ENCODE data around the gene BCORL1.

BCORL1 gene

GRCh38 chrX:130085551-130086446 is 103.4 kb downstream of the BCORL1 start:
- Histone ChIP-seq H3K27ac (ENCODE audit: insufficient read depth, low read length, poor library complexity, severe bottlenecking) (peak overlapping the region; percentile 61), H3K27me3 (replicated peaks; ENCODE audit: control insufficient read depth, insufficient read depth, low read length, poor library complexity, severe bottlenecking) (no peaks in the 10 kb centered on the region), H3K36me3 (ENCODE audit: control insufficient read depth, insufficient read depth, low read length) (no peaks in the 10 kb centered on the region), H3K4me1 (ENCODE audit: control insufficient read depth, insufficient read depth, low read length, poor library complexity, severe bottlenecking) (peaks cover 56% of the 10 kb centered on the region), H3K4me3 (ENCODE audit: insufficient read depth, low read depth, low read length, poor library complexity, severe bottlenecking) (peak overlapping the region; percentile 45), H3K9me3 (ENCODE audit: control insufficient read depth, low read length) (no peaks in the 10 kb centered on the region)
- DNase-seq: no peak

GRCh38 chrX:130086447-130087206 is 104.2 kb downstream of the BCORL1 start:
- no peaks in the 10 kb centered on the region for H3K36me3 ChIP-seq (ENCODE audit: control insufficient read depth, insufficient read depth, low read length)
- DNase-seq: peak; percentile 47 to 58 (median 47)
- peaks cover 51% of the 10 kb centered on the region for H3K4me1 ChIP-seq (ENCODE audit: control insufficient read depth, insufficient read depth, low read length, poor library complexity, severe bottlenecking)
- no peaks in the 10 kb centered on the region for H3K9me3 ChIP-seq (ENCODE audit: control insufficient read depth, low read length)
- peak overlapping the region; percentile 45 for H3K4me3 ChIP-seq (ENCODE audit: insufficient read depth, low read depth, low read length, poor library complexity, severe bottlenecking)
- no peaks in the 10 kb centered on the region for H3K27me3 ChIP-seq (replicated peaks; ENCODE audit: control insufficient read depth, insufficient read depth, low read length, poor library complexity, severe bottlenecking)
- H3K27ac ChIP-seq (ENCODE audit: insufficient read depth, low read length, poor library complexity, severe bottlenecking): peak overlapping the region; percentile 61

GRCh38 chrX:130090364-130090763 is 107.9 kb downstream of the BCORL1 start:
- no peak overlapping the region for H3K4me3 ChIP-seq (ENCODE audit: insufficient read depth, low read depth, low read length, poor library complexity, severe bottlenecking)
- no peak overlapping the region for H3K27ac ChIP-seq (ENCODE audit: insufficient read depth, low read length, poor library complexity, severe bottlenecking)

GRCh38 chrX:130091980-130092522 is 109.6 kb downstream of the BCORL1 start:
- Histone ChIP-seq H3K36me3 (ENCODE audit: control insufficient read depth, insufficient read depth, low read length) (no peaks in the 10 kb centered on the region), H3K27me3 (replicated peaks; ENCODE audit: control insufficient read depth, insufficient read depth, low read length, poor library complexity, severe bottlenecking) (no peaks in the 10 kb centered on the region), H3K27ac (ENCODE audit: insufficient read depth, low read length, poor library complexity, severe bottlenecking) (peak overlapping the region; percentile 73), H3K4me3 (ENCODE audit: insufficient read depth, low read depth, low read length, poor library complexity, severe bottlenecking) (peak overlapping the region; percentile 40), H3K4me1 (ENCODE audit: control insufficient read depth, insufficient read depth, low read length, poor library complexity, severe bottlenecking) (peaks cover 41% of the 10 kb centered on the region), H3K9me3 (ENCODE audit: control insufficient read depth, low read length) (no peaks in the 10 kb centered on the region)
- peak; percentile 80 to 86 (median 83) for DNase-seq

More at GRCh38 chrX:130090364-130090763, 107.9 kb downstream of the BCORL1 start:
- no peaks in the 10 kb centered on the region for H3K36me3 ChIP-seq (ENCODE audit: control insufficient read depth, insufficient read depth, low read length)
- no peak for DNase-seq
- H3K4me1 ChIP-seq (ENCODE audit: control insufficient read depth, insufficient read depth, low read length, poor library complexity, severe bottlenecking): peaks cover 54% of the 10 kb centered on the region
- H3K27me3 ChIP-seq (replicated peaks; ENCODE audit: control insufficient read depth, insufficient read depth, low read length, poor library complexity, severe bottlenecking): no peaks in the 10 kb centered on the region
- no peaks in the 10 kb centered on the region for H3K9me3 ChIP-seq (ENCODE audit: control insufficient read depth, low read length)

GRCh38 chrX:130093271-130093670 is 110.8 kb downstream of the BCORL1 start:
- Histone ChIP-seq H3K27me3 (replicated peaks; ENCODE audit: control insufficient read depth, insufficient read depth, low read length, poor library complexity, severe bottlenecking) (no peaks in the 10 kb centered on the region), H3K4me3 (ENCODE audit: insufficient read depth, low read depth, low read length, poor library complexity, severe bottlenecking) (no peak overlapping the region), H3K36me3 (ENCODE audit: control insufficient read depth, insufficient read depth, low read length) (no peaks in the 10 kb centered on the region), H3K27ac (ENCODE audit: insufficient read depth, low read length, poor library complexity, severe bottlenecking) (no peak overlapping the region), H3K4me1 (ENCODE audit: control insufficient read depth, insufficient read depth, low read length, poor library complexity, severe bottlenecking) (peaks cover 43% of the 10 kb centered on the region), H3K9me3 (ENCODE audit: control insufficient read depth, low read length) (no peaks in the 10 kb centered on the region)
- no peak for DNase-seq

GRCh38 chrX:130094696-130095095 is 112.3 kb downstream of the BCORL1 start:
- H3K4me3 ChIP-seq (ENCODE audit: insufficient read depth, low read depth, low read length, poor library complexity, severe bottlenecking): no peak overlapping the region
- H3K4me1 ChIP-seq (ENCODE audit: control insufficient read depth, insufficient read depth, low read length, poor library complexity, severe bottlenecking): peaks cover 51% of the 10 kb centered on the region
- no peaks in the 10 kb centered on the region for H3K27me3 ChIP-seq (replicated peaks; ENCODE audit: control insufficient read depth, insufficient read depth, low read length, poor library complexity, severe bottlenecking)
- DNase-seq: no peak
- H3K9me3 ChIP-seq (ENCODE audit: control insufficient read depth, low read length): no peaks in the 10 kb centered on the region
- H3K36me3 ChIP-seq (ENCODE audit: control insufficient read depth, insufficient read depth, low read length): no peaks in the 10 kb centered on the region
- no peak overlapping the region for H3K27ac ChIP-seq (ENCODE audit: insufficient read depth, low read length, poor library complexity, severe bottlenecking)

- H3K27ac ChIP-seq (ENCODE audit: insufficient read depth, low read length, poor library complexity, severe bottlenecking): no peak overlapping the region
- peaks cover 58% of the 10 kb centered on the region for H3K4me1 ChIP-seq (ENCODE audit: control insufficient read depth, insufficient read depth, low read length, poor library complexity, severe bottlenecking)
Observed at GRCh38 chrX:130095249-130096030, 113.0 kb downstream of the BCORL1 start.

GRCh38 chrX:130097507-130098209 is 115.2 kb downstream of the BCORL1 start:
- Histone ChIP-seq H3K4me3 (ENCODE audit: insufficient read depth, low read depth, low read length, poor library complexity, severe bottlenecking) (peak overlapping the region; percentile 12), H3K4me1 (ENCODE audit: control insufficient read depth, insufficient read depth, low read length, poor library complexity, severe bottlenecking) (peaks cover 52% of the 10 kb centered on the region), H3K36me3 (ENCODE audit: control insufficient read depth, insufficient read depth, low read length) (no peaks in the 10 kb centered on the region), H3K9me3 (ENCODE audit: control insufficient read depth, low read length) (no peaks in the 10 kb centered on the region), H3K27me3 (replicated peaks; ENCODE audit: control insufficient read depth, insufficient read depth, low read length, poor library complexity, severe bottlenecking) (no peaks in the 10 kb centered on the region), H3K27ac (ENCODE audit: insufficient read depth, low read length, poor library complexity, severe bottlenecking) (peak overlapping the region; percentile 66)
- DNase-seq: peak; percentile 37 to 49 (median 42)

More at GRCh38 chrX:130095249-130096030, 113.0 kb downstream of the BCORL1 start:
- no peak for DNase-seq
- H3K27me3 ChIP-seq (replicated peaks; ENCODE audit: control insufficient read depth, insufficient read depth, low read length, poor library complexity, severe bottlenecking): no peaks in the 10 kb centered on the region
- H3K4me3 ChIP-seq (ENCODE audit: insufficient read depth, low read depth, low read length, poor library complexity, severe bottlenecking): no peak overlapping the region
- H3K36me3 ChIP-seq (ENCODE audit: control insufficient read depth, insufficient read depth, low read length): no peaks in the 10 kb centered on the region
- no peaks in the 10 kb centered on the region for H3K9me3 ChIP-seq (ENCODE audit: control insufficient read depth, low read length)

- Histone ChIP-seq H3K4me1 (ENCODE audit: control insufficient read depth, insufficient read depth, low read length, poor library complexity, severe bottlenecking) (peaks cover 47% of the 10 kb centered on the region), H3K27me3 (replicated peaks; ENCODE audit: control insufficient read depth, insufficient read depth, low read length, poor library complexity, severe bottlenecking) (no peaks in the 10 kb centered on the region), H3K9me3 (ENCODE audit: control insufficient read depth, low read length) (no peaks in the 10 kb centered on the region), H3K27ac (ENCODE audit: insufficient read depth, low read length, poor library complexity, severe bottlenecking) (peak overlapping the region; percentile 66), H3K36me3 (ENCODE audit: control insufficient read depth, insufficient read depth, low read length) (no peaks in the 10 kb centered on the region), H3K4me3 (ENCODE audit: insufficient read depth, low read depth, low read length, poor library complexity, severe bottlenecking) (peak overlapping the region; percentile 12)
- DNase-seq: no peak
Observed at GRCh38 chrX:130098210-130098552, 115.7 kb downstream of the BCORL1 start.
